H1 (cell line): Measurements from ENCODE around the gene ZNF775. TPM values are rescaled to one million over a fixed set of nuclear protein-coding genes. Genes with fewer than 3 reads are reported as not detected.

ENCODE experiments used
- CREB1 ChIP-seq: IDR thresholded peaks from 2 replicates; pipeline ENCODE4 v1.6.1; 2012; ENCODE audit warnings: inconsistent platforms
- CTBP2 ChIP-seq: IDR thresholded peaks from 2 replicates; pipeline ENCODE4 v1.7.0; 2011; ENCODE audit warnings: borderline replicate concordance, mild to moderate bottlenecking, moderate library complexity, mixed read lengths, low read length; ENCODE audit not compliant: insufficient read depth, insufficient read length
- KDM4A ChIP-seq: IDR thresholded peaks from one replicate; pipeline ENCODE4 v1.7.1; 2012; ENCODE audit warnings: low read depth, mild to moderate bottlenecking, moderate library complexity, low read length, inconsistent platforms; ENCODE audit not compliant: severe bottlenecking
- MAFK ChIP-seq: IDR thresholded peaks from 2 replicates; pipeline ENCODE4 v1.6.1; 2012; ENCODE audit warnings: low read depth, mild to moderate bottlenecking, improper control_type of control experiment, low read length
- POLR2A ChIP-seq, 2 experiments: IDR thresholded peaks; 1 replicate in 1 of 2; 2 replicates in 1 of 2; pipeline ENCODE4 v1.6.1; 2011; ENCODE audit warnings: low read depth in 2 of 2, low read length in 2 of 2, mild to moderate bottlenecking in 2 of 2; ENCODE audit errors: control extremely low read depth in 1 of 2
- RAD21 ChIP-seq, 2 experiments: IDR thresholded peaks in 1 of 2; conservative IDR thresholded peaks in 1 of 2; 2 replicates each; pipeline ENCODE4 v1.6.1; 2011; ENCODE audit warnings: low read depth in 2 of 2, low read length in 2 of 2, improper control_type of control experiment in 1 of 2, inconsistent platforms in 1 of 2, mild to moderate bottlenecking in 1 of 2, moderate library complexity in 1 of 2
- RXRA ChIP-seq: IDR thresholded peaks from 2 replicates; pipeline ENCODE4 v1.6.1; 2011; ENCODE audit warnings: low read depth, mild to moderate bottlenecking, low read length, moderate library complexity; ENCODE audit not compliant: insufficient read depth
- TAF7 ChIP-seq: optimal IDR thresholded peaks from 2 replicates; pipeline ENCODE3; 2011; ENCODE audit warnings: low read depth, mild to moderate bottlenecking, inconsistent platforms, low read length, moderate library complexity, borderline replicate concordance
- TCF12 ChIP-seq: IDR thresholded peaks from 2 replicates; pipeline ENCODE4 v1.6.1; 2011; ENCODE audit warnings: low read depth, mild to moderate bottlenecking, low read length
- TEAD4 ChIP-seq: IDR thresholded peaks from 2 replicates; pipeline ENCODE4 v1.6.1; 2012; ENCODE audit warnings: low read depth, low read length, inconsistent platforms, mixed read lengths
- ZNF274 ChIP-seq: IDR thresholded peaks from 2 replicates; pipeline ENCODE4 v1.7.0; 2012; ENCODE audit warnings: low read length, borderline replicate concordance; ENCODE audit errors: extremely low read depth
- polyA plus RNA-seq, 7 experiments: library from polyadenylated mRNA; depleted of rRNA in 3 of 7; stranded (reverse) in 5 of 7; unstranded in 2 of 7; fragments of >200 nt in 5 of 7; fragments of 200-250 nt in 2 of 7; gene quantifications; 1 replicate in 5 of 7; 2 replicates in 1 of 7; 4 replicates in 1 of 7; pipeline versions ENCODE4 v1.2.1 to v1.2.3, GENCODE V29; 2011 to 2013; ENCODE audit warnings: missing spikeins in 2 of 7, mixed read lengths in 2 of 7
- total RNA-seq: library from RNA; stranded (reverse); fragmentation: NEBNext Ultra II Directional; extraction: Animal tissue kit (Norgen Biotek cat#: 25700); gene quantifications from 2 replicates; pipeline ENCODE4 v1.2.1, GENCODE V29; 2021
- TF ChIP-seq, protein P1 (sequence below): fragments of 300-600 bp; sonication (generic); IDR thresholded peaks from 2 replicates; pipeline ENCODE4 v1.7.1; 2012; ENCODE audit warnings: low read length, moderate library complexity, mild to moderate bottlenecking, inconsistent platforms; ENCODE audit not compliant: insufficient replicate concordance

ZNF775 gene
- total and polyA plus RNA-seq, 2 of the 8 experiments (the other 6 are each of a cell fraction or from before 2014, with no cell fraction given): 13.6 to 21.5 TPM

DNA sequence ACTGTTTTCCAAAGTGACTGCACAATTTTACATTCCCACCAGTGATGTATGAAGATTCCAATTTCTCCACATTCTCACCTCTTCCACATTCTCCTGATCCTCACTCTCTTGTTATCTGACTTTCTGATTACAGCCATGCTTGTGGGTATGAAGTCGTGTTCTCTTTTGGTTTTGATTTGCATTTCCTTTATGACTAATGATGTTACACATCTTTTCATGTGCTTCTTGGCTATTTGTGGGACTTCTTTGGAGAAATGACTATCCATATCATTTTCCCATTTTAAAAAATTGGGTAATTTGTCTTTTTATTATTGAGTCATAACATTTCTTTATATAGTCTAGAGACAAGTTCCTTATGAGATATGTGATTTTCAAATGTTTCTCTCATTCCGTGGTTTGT lies 60.8 kb downstream of the ZNF775 start (continued):
- TF ChIP-seq, protein P1, sequence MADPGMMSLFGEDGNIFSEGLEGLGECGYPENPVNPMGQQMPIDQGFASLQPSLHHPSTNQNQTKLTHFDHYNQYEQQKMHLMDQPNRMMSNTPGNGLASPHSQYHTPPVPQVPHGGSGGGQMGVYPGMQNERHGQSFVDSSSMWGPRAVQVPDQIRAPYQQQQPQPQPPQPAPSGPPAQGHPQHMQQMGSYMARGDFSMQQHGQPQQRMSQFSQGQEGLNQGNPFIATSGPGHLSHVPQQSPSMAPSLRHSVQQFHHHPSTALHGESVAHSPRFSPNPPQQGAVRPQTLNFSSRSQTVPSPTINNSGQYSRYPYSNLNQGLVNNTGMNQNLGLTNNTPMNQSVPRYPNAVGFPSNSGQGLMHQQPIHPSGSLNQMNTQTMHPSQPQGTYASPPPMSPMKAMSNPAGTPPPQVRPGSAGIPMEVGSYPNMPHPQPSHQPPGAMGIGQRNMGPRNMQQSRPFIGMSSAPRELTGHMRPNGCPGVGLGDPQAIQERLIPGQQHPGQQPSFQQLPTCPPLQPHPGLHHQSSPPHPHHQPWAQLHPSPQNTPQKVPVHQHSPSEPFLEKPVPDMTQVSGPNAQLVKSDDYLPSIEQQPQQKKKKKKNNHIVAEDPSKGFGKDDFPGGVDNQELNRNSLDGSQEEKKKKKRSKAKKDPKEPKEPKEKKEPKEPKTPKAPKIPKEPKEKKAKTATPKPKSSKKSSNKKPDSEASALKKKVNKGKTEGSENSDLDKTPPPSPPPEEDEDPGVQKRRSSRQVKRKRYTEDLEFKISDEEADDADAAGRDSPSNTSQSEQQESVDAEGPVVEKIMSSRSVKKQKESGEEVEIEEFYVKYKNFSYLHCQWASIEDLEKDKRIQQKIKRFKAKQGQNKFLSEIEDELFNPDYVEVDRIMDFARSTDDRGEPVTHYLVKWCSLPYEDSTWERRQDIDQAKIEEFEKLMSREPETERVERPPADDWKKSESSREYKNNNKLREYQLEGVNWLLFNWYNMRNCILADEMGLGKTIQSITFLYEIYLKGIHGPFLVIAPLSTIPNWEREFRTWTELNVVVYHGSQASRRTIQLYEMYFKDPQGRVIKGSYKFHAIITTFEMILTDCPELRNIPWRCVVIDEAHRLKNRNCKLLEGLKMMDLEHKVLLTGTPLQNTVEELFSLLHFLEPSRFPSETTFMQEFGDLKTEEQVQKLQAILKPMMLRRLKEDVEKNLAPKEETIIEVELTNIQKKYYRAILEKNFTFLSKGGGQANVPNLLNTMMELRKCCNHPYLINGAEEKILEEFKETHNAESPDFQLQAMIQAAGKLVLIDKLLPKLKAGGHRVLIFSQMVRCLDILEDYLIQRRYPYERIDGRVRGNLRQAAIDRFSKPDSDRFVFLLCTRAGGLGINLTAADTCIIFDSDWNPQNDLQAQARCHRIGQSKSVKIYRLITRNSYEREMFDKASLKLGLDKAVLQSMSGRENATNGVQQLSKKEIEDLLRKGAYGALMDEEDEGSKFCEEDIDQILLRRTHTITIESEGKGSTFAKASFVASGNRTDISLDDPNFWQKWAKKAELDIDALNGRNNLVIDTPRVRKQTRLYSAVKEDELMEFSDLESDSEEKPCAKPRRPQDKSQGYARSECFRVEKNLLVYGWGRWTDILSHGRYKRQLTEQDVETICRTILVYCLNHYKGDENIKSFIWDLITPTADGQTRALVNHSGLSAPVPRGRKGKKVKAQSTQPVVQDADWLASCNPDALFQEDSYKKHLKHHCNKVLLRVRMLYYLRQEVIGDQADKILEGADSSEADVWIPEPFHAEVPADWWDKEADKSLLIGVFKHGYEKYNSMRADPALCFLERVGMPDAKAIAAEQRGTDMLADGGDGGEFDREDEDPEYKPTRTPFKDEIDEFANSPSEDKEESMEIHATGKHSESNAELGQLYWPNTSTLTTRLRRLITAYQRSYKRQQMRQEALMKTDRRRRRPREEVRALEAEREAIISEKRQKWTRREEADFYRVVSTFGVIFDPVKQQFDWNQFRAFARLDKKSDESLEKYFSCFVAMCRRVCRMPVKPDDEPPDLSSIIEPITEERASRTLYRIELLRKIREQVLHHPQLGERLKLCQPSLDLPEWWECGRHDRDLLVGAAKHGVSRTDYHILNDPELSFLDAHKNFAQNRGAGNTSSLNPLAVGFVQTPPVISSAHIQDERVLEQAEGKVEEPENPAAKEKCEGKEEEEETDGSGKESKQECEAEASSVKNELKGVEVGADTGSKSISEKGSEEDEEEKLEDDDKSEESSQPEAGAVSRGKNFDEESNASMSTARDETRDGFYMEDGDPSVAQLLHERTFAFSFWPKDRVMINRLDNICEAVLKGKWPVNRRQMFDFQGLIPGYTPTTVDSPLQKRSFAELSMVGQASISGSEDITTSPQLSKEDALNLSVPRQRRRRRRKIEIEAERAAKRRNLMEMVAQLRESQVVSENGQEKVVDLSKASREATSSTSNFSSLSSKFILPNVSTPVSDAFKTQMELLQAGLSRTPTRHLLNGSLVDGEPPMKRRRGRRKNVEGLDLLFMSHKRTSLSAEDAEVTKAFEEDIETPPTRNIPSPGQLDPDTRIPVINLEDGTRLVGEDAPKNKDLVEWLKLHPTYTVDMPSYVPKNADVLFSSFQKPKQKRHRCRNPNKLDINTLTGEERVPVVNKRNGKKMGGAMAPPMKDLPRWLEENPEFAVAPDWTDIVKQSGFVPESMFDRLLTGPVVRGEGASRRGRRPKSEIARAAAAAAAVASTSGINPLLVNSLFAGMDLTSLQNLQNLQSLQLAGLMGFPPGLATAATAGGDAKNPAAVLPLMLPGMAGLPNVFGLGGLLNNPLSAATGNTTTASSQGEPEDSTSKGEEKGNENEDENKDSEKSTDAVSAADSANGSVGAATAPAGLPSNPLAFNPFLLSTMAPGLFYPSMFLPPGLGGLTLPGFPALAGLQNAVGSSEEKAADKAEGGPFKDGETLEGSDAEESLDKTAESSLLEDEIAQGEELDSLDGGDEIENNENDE: no peak
- TF ChIP-seq TAF7 (no peak), ZNF274 (no peak), RXRA (no peak), TCF12 (no peak), CTBP2 (no peak), CREB1 (no peak), RAD21 (IDR thresholded peaks at IDR 0.05 in 1 of 2, conservative IDR thresholded peaks at IDR 0.05 in 1 of 2; ENCODE audit: low read depth in 2 of 2, low read length in 2 of 2) (no peak), KDM4A (no peak), POLR2A (IDR thresholded peaks at IDR 0.05; ENCODE audit: control extremely low read depth in 1 of 2, low read depth in 2 of 2, low read length in 2 of 2) (no peak), MAFK (no peak), TEAD4 (no peak)
